Measurements from ENCODE around the gene DCC. TPM values are rescaled to one million over a fixed set of nuclear protein-coding genes. Genes with fewer than 3 reads are reported as not detected.

Gene DCC
- total RNA-seq, 1 experiment from 2014 or later: not detected

GRCh38 chr18:52861558-52861957 is 521.6 kb downstream of the DCC start:
- H3K27ac ChIP-seq (ENCODE audit: low read length): no peak overlapping the region
- DNase-seq: no peak
- no peaks in the 10 kb centered on the region for H4K20me1 ChIP-seq (ENCODE audit: insufficient read depth, low read depth, low read length)
- no peak overlapping the region for H2AFZ ChIP-seq (ENCODE audit: low read length)
- no peaks in the 10 kb centered on the region for H3K36me3 ChIP-seq (ENCODE audit: insufficient read depth, low read length)
- no peaks in the 10 kb centered on the region for H3K4me1 ChIP-seq (ENCODE audit: low read length)
- peaks cover 20% of the 10 kb centered on the region for H3K9me3 ChIP-seq (ENCODE audit: low read length)
- H3K27me3 ChIP-seq (ENCODE audit: low read length): no peaks in the 10 kb centered on the region
- H3K79me2 ChIP-seq (ENCODE audit: low read length): no peaks in the 10 kb centered on the region
- H3K4me2 ChIP-seq (ENCODE audit: low read depth, low read length, poor library complexity, severe bottlenecking): no peak overlapping the region
- no peak overlapping the region for H3K4me3 ChIP-seq (ENCODE audit: low read length)
- H3K9ac ChIP-seq (ENCODE audit: low read length): no peak overlapping the region
- no peaks in the 10 kb centered on the region for H3K9me2 ChIP-seq (replicated peaks; ENCODE audit: insufficient read depth, low read length)

DNA sequence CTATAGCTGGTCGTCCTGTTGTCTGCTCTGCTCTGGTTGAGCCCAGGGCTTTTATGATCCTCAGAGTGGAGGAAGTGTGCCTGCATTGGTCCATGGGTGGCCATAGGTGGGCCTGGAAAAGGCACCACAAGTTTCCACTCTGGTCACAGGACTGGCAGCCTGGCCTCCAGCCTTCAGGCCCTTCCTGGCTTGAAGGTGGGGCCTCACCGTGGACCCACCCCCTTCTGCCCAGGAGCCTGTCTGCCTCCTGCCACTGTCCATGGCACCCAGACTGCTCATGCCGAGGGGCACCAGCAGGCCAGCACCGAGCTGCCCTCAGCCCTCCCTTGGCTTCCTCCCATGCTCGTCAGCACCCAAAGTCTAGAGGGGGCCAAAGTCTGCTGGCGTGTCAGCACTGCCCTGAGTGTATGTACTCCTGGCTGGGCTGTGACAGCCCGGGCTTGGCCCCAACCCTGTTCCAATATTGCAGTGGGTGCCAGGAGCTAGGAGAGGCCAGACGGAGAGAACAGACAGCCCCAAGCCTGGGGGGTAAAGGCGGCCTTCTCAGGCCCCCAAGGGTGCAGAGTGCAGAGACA is 529.4 kb downstream of the DCC start:
- no peaks in the 10 kb centered on the region for H3K27me3 ChIP-seq (ENCODE audit: low read length)
- H3K79me2 ChIP-seq (ENCODE audit: low read length): no peaks in the 10 kb centered on the region
- H3K9ac ChIP-seq (ENCODE audit: low read length): no peak overlapping the region
- DNase-seq: no peak
- H3K4me2 ChIP-seq (ENCODE audit: low read depth, low read length, poor library complexity, severe bottlenecking): no peak overlapping the region
- no peaks in the 10 kb centered on the region for H3K36me3 ChIP-seq (ENCODE audit: insufficient read depth, low read length)
- no peak overlapping the region for H3K4me3 ChIP-seq (ENCODE audit: low read length)
- H3K9me2 ChIP-seq (replicated peaks; ENCODE audit: insufficient read depth, low read length): no peaks in the 10 kb centered on the region
- peaks cover 11% of the 10 kb centered on the region for H3K9me3 ChIP-seq (ENCODE audit: low read length)
- no peak overlapping the region for H3K27ac ChIP-seq (ENCODE audit: low read length)
- no peaks in the 10 kb centered on the region for H4K20me1 ChIP-seq (ENCODE audit: insufficient read depth, low read depth, low read length)
- H2AFZ ChIP-seq (ENCODE audit: low read length): no peak overlapping the region
- no peaks in the 10 kb centered on the region for H3K4me1 ChIP-seq (ENCODE audit: low read length)

GRCh38 chr18:52869942-52870907 is 530.2 kb downstream of the DCC start:
- H3K27me3 ChIP-seq (ENCODE audit: low read length): no peaks in the 10 kb centered on the region
- H3K4me1 ChIP-seq (ENCODE audit: low read length): no peaks in the 10 kb centered on the region
- no peaks in the 10 kb centered on the region for H3K9me2 ChIP-seq (replicated peaks; ENCODE audit: insufficient read depth, low read length)
- no peaks in the 10 kb centered on the region for H3K36me3 ChIP-seq (ENCODE audit: insufficient read depth, low read length)
- H3K9me3 ChIP-seq (ENCODE audit: low read length): peaks cover 11% of the 10 kb centered on the region
- no peak overlapping the region for H3K27ac ChIP-seq (ENCODE audit: low read length)
- no peak overlapping the region for H3K4me2 ChIP-seq (ENCODE audit: low read depth, low read length, poor library complexity, severe bottlenecking)
- DNase-seq: no peak
- no peaks in the 10 kb centered on the region for H3K79me2 ChIP-seq (ENCODE audit: low read length)
- no peaks in the 10 kb centered on the region for H4K20me1 ChIP-seq (ENCODE audit: insufficient read depth, low read depth, low read length)
- H2AFZ ChIP-seq (ENCODE audit: low read length): no peak overlapping the region
- H3K9ac ChIP-seq (ENCODE audit: low read length): no peak overlapping the region
- H3K4me3 ChIP-seq (ENCODE audit: low read length): no peak overlapping the region

GRCh38 chr18:52874774-52875173 is 534.8 kb downstream of the DCC start:
- no peaks in the 10 kb centered on the region for H3K27me3 ChIP-seq (ENCODE audit: low read length)
- no peak overlapping the region for H2AFZ ChIP-seq (ENCODE audit: low read length)
- peaks cover 11% of the 10 kb centered on the region for H3K9me3 ChIP-seq (ENCODE audit: low read length)
- H3K36me3 ChIP-seq (ENCODE audit: insufficient read depth, low read length): no peaks in the 10 kb centered on the region
- H3K9ac ChIP-seq (ENCODE audit: low read length): no peak overlapping the region
- DNase-seq: no peak
- H3K79me2 ChIP-seq (ENCODE audit: low read length): no peaks in the 10 kb centered on the region
- no peak overlapping the region for H3K27ac ChIP-seq (ENCODE audit: low read length)
- H3K9me2 ChIP-seq (replicated peaks; ENCODE audit: insufficient read depth, low read length): no peaks in the 10 kb centered on the region
- H3K4me2 ChIP-seq (ENCODE audit: low read depth, low read length, poor library complexity, severe bottlenecking): no peak overlapping the region
- no peaks in the 10 kb centered on the region for H4K20me1 ChIP-seq (ENCODE audit: insufficient read depth, low read depth, low read length)
- H3K4me3 ChIP-seq (ENCODE audit: low read length): no peak overlapping the region
- no peaks in the 10 kb centered on the region for H3K4me1 ChIP-seq (ENCODE audit: low read length)

DNA sequence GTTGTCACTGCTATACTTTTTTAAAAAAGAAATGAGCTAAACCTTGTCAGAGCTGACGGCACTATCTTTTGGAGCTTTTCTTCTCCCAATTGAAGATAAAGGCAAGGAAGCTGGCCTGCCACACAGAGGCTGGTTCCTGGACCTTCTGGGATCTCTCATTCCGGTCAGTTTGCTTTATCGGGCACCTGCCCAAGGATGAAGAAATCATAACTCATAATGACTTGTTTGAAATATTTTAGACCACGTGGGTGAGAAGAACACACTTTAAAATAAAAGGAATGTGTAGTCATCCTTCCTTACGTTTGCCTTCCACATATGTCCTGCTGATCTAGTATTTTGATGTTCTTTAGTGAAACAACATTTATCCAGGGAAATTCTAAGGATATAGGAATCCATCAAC is 535.7 kb downstream of the DCC start:
- H3K9me2 ChIP-seq (replicated peaks; ENCODE audit: insufficient read depth, low read length): no peaks in the 10 kb centered on the region
- peaks cover 11% of the 10 kb centered on the region for H3K9me3 ChIP-seq (ENCODE audit: low read length)
- H3K79me2 ChIP-seq (ENCODE audit: low read length): no peaks in the 10 kb centered on the region
- H3K36me3 ChIP-seq (ENCODE audit: insufficient read depth, low read length): no peaks in the 10 kb centered on the region
- H3K4me1 ChIP-seq (ENCODE audit: low read length): no peaks in the 10 kb centered on the region
- H3K27ac ChIP-seq (ENCODE audit: low read length): no peak overlapping the region
- no peaks in the 10 kb centered on the region for H3K27me3 ChIP-seq (ENCODE audit: low read length)
- no peak for DNase-seq
- no peak overlapping the region for H3K4me2 ChIP-seq (ENCODE audit: low read depth, low read length, poor library complexity, severe bottlenecking)
- no peak overlapping the region for H3K4me3 ChIP-seq (ENCODE audit: low read length)
- H4K20me1 ChIP-seq (ENCODE audit: insufficient read depth, low read depth, low read length): no peaks in the 10 kb centered on the region
- H2AFZ ChIP-seq (ENCODE audit: low read length): no peak overlapping the region
- H3K9ac ChIP-seq (ENCODE audit: low read length): no peak overlapping the region

DNA sequence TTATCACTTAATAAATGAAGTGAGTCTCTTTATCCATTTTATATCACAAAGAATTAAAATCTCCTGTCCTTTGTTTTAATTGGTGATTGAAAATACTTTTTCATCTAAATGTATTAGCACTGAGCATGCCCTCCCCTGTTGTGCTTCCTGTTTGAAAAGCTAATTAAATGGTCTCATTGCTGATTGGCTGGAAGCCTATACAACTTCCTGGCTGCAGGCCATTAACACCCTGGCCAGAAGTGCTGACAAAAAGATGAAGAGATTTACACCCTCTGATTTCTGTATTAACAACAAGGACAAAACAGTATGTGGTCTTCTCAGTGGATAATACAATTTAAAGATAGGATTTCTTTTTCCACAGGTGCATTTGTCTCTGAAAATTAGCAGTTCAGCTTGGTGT is 548.0 kb downstream of the DCC start:
- Histone ChIP-seq H3K27ac (ENCODE audit: low read length) (no peak overlapping the region), H3K9me2 (replicated peaks; ENCODE audit: insufficient read depth, low read length) (no peaks in the 10 kb centered on the region), H3K9ac (ENCODE audit: low read length) (no peak overlapping the region), H3K4me3 (ENCODE audit: low read length) (no peak overlapping the region), H3K9me3 (ENCODE audit: low read length) (peaks cover 18% of the 10 kb centered on the region), H3K79me2 (ENCODE audit: low read length) (no peaks in the 10 kb centered on the region), H2AFZ (ENCODE audit: low read length) (no peak overlapping the region), H3K36me3 (ENCODE audit: insufficient read depth, low read length) (no peaks in the 10 kb centered on the region), H3K4me1 (ENCODE audit: low read length) (no peaks in the 10 kb centered on the region), H3K27me3 (ENCODE audit: low read length) (no peaks in the 10 kb centered on the region), H4K20me1 (ENCODE audit: insufficient read depth, low read depth, low read length) (no peaks in the 10 kb centered on the region), H3K4me2 (ENCODE audit: low read depth, low read length, poor library complexity, severe bottlenecking) (no peak overlapping the region)
- no peak for DNase-seq

DNA sequence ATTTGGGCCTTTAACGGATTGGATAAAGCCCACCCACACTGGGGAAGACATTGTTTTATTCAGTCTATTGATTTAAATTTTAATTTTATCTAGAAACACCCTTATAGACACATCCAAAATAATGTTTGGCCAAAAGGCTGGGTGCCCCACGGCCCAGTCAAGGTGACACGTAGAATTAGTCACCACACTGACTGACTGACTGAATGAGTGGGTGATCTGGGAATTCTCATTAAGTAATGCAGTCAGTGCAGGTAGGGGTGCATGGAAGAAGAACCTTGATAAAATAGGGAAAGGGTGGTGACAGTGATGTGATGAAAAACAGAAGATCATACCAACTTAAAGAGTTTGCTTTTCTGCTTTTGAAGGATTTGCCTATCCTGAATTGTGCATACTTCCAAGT is 554.8 kb downstream of the DCC start:
- Histone ChIP-seq H3K9me2 (replicated peaks; ENCODE audit: insufficient read depth, low read length) (no peaks in the 10 kb centered on the region), H4K20me1 (ENCODE audit: insufficient read depth, low read depth, low read length) (no peaks in the 10 kb centered on the region), H3K9ac (ENCODE audit: low read length) (no peak overlapping the region), H3K36me3 (ENCODE audit: insufficient read depth, low read length) (no peaks in the 10 kb centered on the region), H2AFZ (ENCODE audit: low read length) (no peak overlapping the region), H3K9me3 (ENCODE audit: low read length) (peaks cover 5% of the 10 kb centered on the region), H3K79me2 (ENCODE audit: low read length) (no peaks in the 10 kb centered on the region), H3K4me1 (ENCODE audit: low read length) (no peaks in the 10 kb centered on the region), H3K4me2 (ENCODE audit: low read depth, low read length, poor library complexity, severe bottlenecking) (no peak overlapping the region), H3K27me3 (ENCODE audit: low read length) (no peaks in the 10 kb centered on the region), H3K27ac (ENCODE audit: low read length) (no peak overlapping the region), H3K4me3 (ENCODE audit: low read length) (no peak overlapping the region)
- no peak for DNase-seq

- no peaks in the 10 kb centered on the region for H3K79me2 ChIP-seq (ENCODE audit: low read length)
- no peaks in the 10 kb centered on the region for H3K36me3 ChIP-seq (ENCODE audit: insufficient read depth, low read length)
- DNase-seq: no peak
- H2AFZ ChIP-seq (ENCODE audit: low read length): no peak overlapping the region
- no peaks in the 10 kb centered on the region for H3K27me3 ChIP-seq (ENCODE audit: low read length)
- no peaks in the 10 kb centered on the region for H3K4me1 ChIP-seq (ENCODE audit: low read length)
- no peaks in the 10 kb centered on the region for H4K20me1 ChIP-seq (ENCODE audit: insufficient read depth, low read depth, low read length)
- no peak overlapping the region for H3K4me2 ChIP-seq (ENCODE audit: low read depth, low read length, poor library complexity, severe bottlenecking)
- no peaks in the 10 kb centered on the region for H3K9me2 ChIP-seq (replicated peaks; ENCODE audit: insufficient read depth, low read length)
- H3K4me3 ChIP-seq (ENCODE audit: low read length): no peak overlapping the region
- H3K9ac ChIP-seq (ENCODE audit: low read length): no peak overlapping the region
- H3K27ac ChIP-seq (ENCODE audit: low read length): no peak overlapping the region
- peaks cover 5% of the 10 kb centered on the region; the same call in 1 of the 2 replicates for H3K9me3 ChIP-seq (ENCODE audit: low read length)
These were observed 557.9 kb downstream of the DCC start for GRCh38 chr18:52897611-52898484.
